GM19324 (cell line): ENCODE data around the gene OR6Q1.
"Not testable (repeated sequence)": the region's sequence is repeated elsewhere in the genome, so short reads cannot be mapped to it uniquely, and the experiment has no call there.

ENCODE experiments used
- ATAC-seq: cut with Tn5 transposase; IDR thresholded peaks from one replicate; pipeline ENCODE4 v1.9.1; 2021; ENCODE audit warnings: mild to moderate bottlenecking, moderate library complexity; ENCODE audit not compliant: unreplicated experiment, low FRiP score

OR6Q1 gene

GRCh38 chr11:58030653-58031052 is at the start of gene OR6Q1:
TSS of gene OR6Q1 (plus strand) at chr11:58030953. CDS start at chr11:58030953, 0 bp downstream.
- ATAC-seq = no peak

GRCh38 chr11:57981536-57981935 is 49.2 kb upstream of the OR6Q1 start:
- ATAC-seq = no peak

GRCh38 chr11:57982776-57983175 is 48.0 kb upstream of the OR6Q1 start:
- no peak for ATAC-seq

- no peak for ATAC-seq
These were observed 47.6 kb upstream of the OR6Q1 start for GRCh38 chr11:57983191-57983590.

- ATAC-seq = not testable (repeated sequence)
These were observed 31.2 kb upstream of the OR6Q1 start for GRCh38 chr11:57999523-57999922.

GRCh38 chr11:58000021-58000420 is 30.7 kb upstream of the OR6Q1 start:
- not testable (repeated sequence) for ATAC-seq

GRCh38 chr11:58000699-58001098 is 30.1 kb upstream of the OR6Q1 start:
- ATAC-seq = no peak

GRCh38 chr11:58003036-58003435 is 27.7 kb upstream of the OR6Q1 start:
- no peak for ATAC-seq

GRCh38 chr11:58003591-58003990 is 27.2 kb upstream of the OR6Q1 start:
- ATAC-seq = no peak

- no peak for ATAC-seq
These were observed 26.1 kb upstream of the OR6Q1 start for GRCh38 chr11:58004664-58005063.

- ATAC-seq = no peak
These were observed 23.8 kb upstream of the OR6Q1 start for GRCh38 chr11:58006940-58007339.

GRCh38 chr11:58011771-58012170 is 19.0 kb upstream of the OR6Q1 start:
- no peak for ATAC-seq

- ATAC-seq = no peak
These were observed 7.3 kb upstream of the OR6Q1 start, which contains the start of gene OR9Q1 for GRCh38 chr11:58023435-58023931. TSS of gene OR9Q1 (plus strand) at chr11:58023881. CDS start at chr11:58179445, 155,564 bp downstream.

GRCh38 chr11:58024601-58025091 is 6.1 kb upstream of the OR6Q1 start:
- no peak for ATAC-seq

GRCh38 chr11:58027341-58027740 is 3.4 kb upstream of the OR6Q1 start:
- no peak for ATAC-seq

GRCh38 chr11:58028687-58029411 is 1.9 kb upstream of the OR6Q1 start:
- no peak for ATAC-seq

GRCh38 chr11:58034471-58034870 is 3.7 kb downstream of the OR6Q1 start:
- ATAC-seq = no peak

GRCh38 chr11:58039589-58039988 is 8.8 kb downstream of the OR6Q1 start:
- no peak for ATAC-seq

- ATAC-seq = no peak
These were observed 12.6 kb downstream of the OR6Q1 start for GRCh38 chr11:58043379-58043778.

- no peak for ATAC-seq
These were observed 15.5 kb downstream of the OR6Q1 start for GRCh38 chr11:58046231-58046630.

GRCh38 chr11:58047818-58048217 is 17.1 kb downstream of the OR6Q1 start:
- ATAC-seq = no peak

- ATAC-seq = no peak
These were observed 25.2 kb downstream of the OR6Q1 start for GRCh38 chr11:58055806-58056401.
